Subcutaneous adipose tissue (tissue), 4 donors: ENCODE measurements around the gene OBSCN. TPM values are rescaled to one million over a fixed set of nuclear protein-coding genes. Genes with fewer than 3 reads are reported as not detected.

Source experiments
- CTCF ChIP-seq: fragments of 450-650 bp; IDR thresholded peaks from one replicate; pipeline ENCODE4 v1.5.1; 2016; ENCODE audit warnings: low read depth, mild to moderate bottlenecking, control low read depth, antibody characterized with exemption, moderate library complexity
- total RNA-seq, 4 donors: library from RNA; depleted of rRNA; stranded (reverse); fragments of >200 nt; gene quantifications; one replicate each; pipeline ENCODE4 v1.1.0, GENCODE V29; 2016

The OBSCN gene
- total RNA-seq, 4 donors from 2014 or later: 4.1 to 4.9 (median 4.7) TPM

DNA sequence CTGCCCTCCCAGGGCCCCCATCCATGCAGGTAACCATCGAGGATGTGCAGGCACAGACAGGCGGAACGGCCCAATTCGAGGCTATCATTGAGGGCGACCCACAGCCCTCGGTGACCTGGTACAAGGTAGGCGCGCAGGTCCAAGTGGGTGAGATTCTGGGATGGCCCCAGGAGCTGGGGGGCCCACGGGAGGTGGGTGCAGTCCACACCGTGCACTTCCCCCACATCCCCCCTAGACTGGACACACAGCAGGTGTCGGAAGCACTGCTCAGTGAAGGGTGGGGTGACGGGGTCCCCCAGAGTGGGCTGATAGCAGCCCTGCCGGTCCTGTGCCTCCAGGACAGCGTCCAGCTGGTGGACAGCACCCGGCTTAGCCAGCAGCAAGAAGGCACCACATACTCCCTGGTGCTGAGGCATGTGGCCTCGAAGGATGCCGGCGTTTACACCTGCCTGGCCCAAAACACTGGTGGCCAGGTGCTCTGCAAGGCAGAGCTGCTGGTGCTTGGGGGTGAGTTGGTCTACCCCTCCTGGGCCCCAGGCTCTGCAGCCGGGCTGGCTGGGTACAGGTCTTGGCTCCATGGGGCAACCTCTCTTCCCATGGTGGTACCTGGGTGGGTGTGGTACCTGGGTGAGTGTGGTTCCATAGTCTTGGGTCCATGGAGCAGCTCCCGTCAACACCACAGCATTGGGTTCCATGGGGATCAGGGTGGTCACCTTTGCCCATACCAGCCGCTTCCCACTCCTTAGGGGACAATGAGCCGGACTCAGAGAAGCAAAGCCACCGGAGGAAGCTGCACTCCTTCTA is 158.4 kb downstream of the OBSCN start:
- no peak for TF ChIP-seq CTCF

GRCh38 chr1:228366866-228367741 is 159.3 kb downstream of the OBSCN start:
- no peak for TF ChIP-seq CTCF

GRCh38 chr1:228367798-228368791 is 160.3 kb downstream of the OBSCN start:
- TF ChIP-seq CTCF: no peak

DNA sequence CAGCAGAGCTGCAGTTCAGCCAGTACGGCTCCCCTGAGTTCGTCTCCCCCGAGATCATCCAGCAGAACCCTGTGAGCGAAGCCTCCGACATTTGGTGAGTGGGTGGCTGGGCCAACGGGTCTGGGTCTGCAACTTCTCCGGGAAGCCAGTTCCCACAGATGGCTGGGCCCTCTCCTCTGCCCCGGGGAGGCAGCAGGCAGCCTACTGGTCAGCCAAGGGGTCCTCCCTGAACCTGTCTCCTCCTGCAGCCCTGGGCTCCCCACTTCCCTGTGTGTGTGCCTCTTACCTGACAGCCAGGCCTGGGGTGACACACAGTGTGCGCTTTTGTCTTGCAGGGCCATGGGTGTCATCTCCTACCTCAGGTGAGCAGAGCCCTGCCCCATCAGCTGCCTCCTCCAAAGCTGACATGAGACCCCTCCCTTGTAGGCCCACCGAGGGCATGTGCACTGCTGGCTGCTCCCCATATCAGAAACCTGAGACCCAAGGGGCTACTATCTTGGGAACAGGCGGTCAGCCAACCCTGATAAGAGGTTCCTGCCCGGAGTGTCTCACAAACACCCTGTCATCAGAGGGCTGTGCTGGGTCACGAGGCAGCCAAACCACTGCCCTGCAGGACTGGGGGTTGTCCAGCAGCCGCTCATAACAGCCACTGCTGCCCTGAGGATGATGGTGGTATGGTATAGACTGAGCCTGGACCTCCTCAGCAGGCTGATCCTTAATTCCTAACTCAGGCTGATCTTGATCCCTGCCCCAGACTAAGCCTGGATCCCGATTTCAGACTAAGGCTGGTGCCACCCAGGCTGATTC is 161.2 kb downstream of the OBSCN start:
- no peak for TF ChIP-seq CTCF

DNA sequence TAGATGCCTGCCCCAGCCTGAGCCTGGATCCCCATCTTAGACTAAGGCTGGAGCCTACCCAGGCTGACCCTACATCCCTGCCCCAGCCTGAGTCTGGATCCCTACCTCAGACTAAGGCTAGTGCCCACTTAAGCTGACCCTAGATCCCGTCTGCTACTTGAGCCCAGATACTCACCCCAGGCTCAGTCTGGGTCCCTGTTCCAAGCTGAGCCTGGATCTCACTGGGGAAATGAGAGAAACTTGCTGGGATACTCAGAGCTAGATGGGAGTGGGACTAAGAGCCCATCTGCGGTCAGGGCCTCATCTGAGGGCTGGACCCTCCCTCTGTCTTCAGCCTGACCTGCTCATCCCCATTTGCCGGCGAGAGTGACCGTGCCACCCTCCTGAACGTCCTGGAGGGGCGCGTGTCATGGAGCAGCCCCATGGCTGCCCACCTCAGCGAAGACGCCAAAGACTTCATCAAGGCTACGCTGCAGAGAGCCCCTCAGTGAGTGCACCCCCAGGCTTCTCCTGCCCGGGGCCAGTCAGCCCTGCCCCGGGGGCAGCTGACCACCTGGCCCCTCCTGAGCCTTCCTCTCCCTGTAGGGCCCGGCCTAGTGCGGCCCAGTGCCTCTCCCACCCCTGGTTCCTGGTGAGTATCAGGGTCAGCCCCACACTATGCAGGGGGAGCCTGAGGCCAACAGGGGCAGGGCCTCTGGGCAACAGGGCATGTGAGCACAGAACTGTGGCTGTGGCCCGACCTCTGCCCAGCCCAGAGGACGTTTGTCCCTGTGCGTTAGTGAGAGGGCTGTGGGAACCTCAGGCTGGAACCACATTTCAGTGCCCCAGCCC is 162.0 kb downstream of the OBSCN start:
- TF ChIP-seq CTCF: no peak
